Fibroblast of lung (primary cell): Measurements from ENCODE around the gene EDN2. TPM values are rescaled to one million over a fixed set of nuclear protein-coding genes. Genes with fewer than 3 reads are reported as not detected.

Experiments
- DNase-seq, 2 donors: peaks; one replicate each; pipeline versions ENCODE4 v3.0.0 to v3.0.0-alpha.2; 2010; ENCODE audit warnings: low read depth in 2 of 2
- H2AFZ ChIP-seq: 2 replicates; pipeline ENCODE4 v1.5.1; 2012; ENCODE audit warnings: low read length, control low read depth, inconsistent platforms
- H3K27ac ChIP-seq: 2 replicates; pipeline ENCODE4 v1.5.1; 2011; ENCODE audit warnings: low read length, control low read depth; ENCODE audit not compliant: insufficient read depth
- H3K27me3 ChIP-seq: 2 replicates; pipeline ENCODE4 v1.5.1; 2011; ENCODE audit warnings: mild to moderate bottlenecking, low read length; ENCODE audit not compliant: control insufficient read depth, insufficient read depth
- H3K36me3 ChIP-seq: 2 replicates; pipeline ENCODE4 v1.5.1; 2011; ENCODE audit warnings: low read length; ENCODE audit not compliant: control insufficient read depth, insufficient read depth
- H3K4me1 ChIP-seq: 2 replicates; pipeline ENCODE4 v1.5.1; 2011; ENCODE audit warnings: low read length; ENCODE audit not compliant: control insufficient read depth, insufficient read depth; ENCODE audit errors: extremely low read depth
- H3K4me2 ChIP-seq: 2 replicates; pipeline ENCODE4 v1.5.1; 2011; ENCODE audit warnings: low read length, control low read depth; ENCODE audit not compliant: insufficient read depth; ENCODE audit errors: extremely low read depth
- H3K4me3 ChIP-seq, 4 experiments: fragments of 200-600 bp in 1 of 4; sonication (generic) in 1 of 4; replicated peaks in 1 of 4; 2 replicates each; pipeline ENCODE4 v1.5.1; 2011 to 2016; ENCODE audit warnings: low read length in 4 of 4, low read depth in 3 of 4, mild to moderate bottlenecking in 3 of 4, control low read depth in 2 of 4, inconsistent platforms in 1 of 4, mixed read lengths in 1 of 4; ENCODE audit not compliant: insufficient read depth in 1 of 4; ENCODE audit errors: control extremely low read depth in 1 of 4
- H3K79me2 ChIP-seq: 2 replicates; pipeline ENCODE4 v1.5.1; 2012; ENCODE audit warnings: mild to moderate bottlenecking, low read length, inconsistent platforms; ENCODE audit not compliant: control insufficient read depth, insufficient read depth
- H3K9ac ChIP-seq: 2 replicates; pipeline ENCODE4 v1.5.1; 2011; ENCODE audit warnings: mild to moderate bottlenecking, low read length, control low read depth; ENCODE audit not compliant: insufficient read depth
- H3K9me3 ChIP-seq: 2 replicates; pipeline ENCODE4 v1.5.1; 2012; ENCODE audit warnings: low read depth, low read length; ENCODE audit not compliant: control insufficient read depth, insufficient read depth
- H4K20me1 ChIP-seq: 2 replicates; pipeline ENCODE4 v1.5.1; 2011; ENCODE audit warnings: low read length; ENCODE audit not compliant: control insufficient read depth, insufficient read depth; ENCODE audit errors: extremely low read depth
- CTCF ChIP-seq, 2 donors: IDR thresholded peaks in 1 of 2; conservative IDR thresholded peaks in 1 of 2; 1 replicate in 1 of 2; 2 replicates in 1 of 2; pipeline ENCODE4 v1.5.1; 2011 to 2012; ENCODE audit warnings: low read length in 2 of 2, control low read depth in 1 of 2, inconsistent platforms in 1 of 2, low read depth in 1 of 2, mild to moderate bottlenecking in 1 of 2
- EZH2 ChIP-seq: IDR thresholded peaks from 2 replicates; pipeline ENCODE4 v1.5.1; 2012; ENCODE audit warnings: low read length, control low read depth, mild to moderate bottlenecking; ENCODE audit errors: missing control alignments
- polyA plus RNA-seq, 2 donors: library from polyadenylated mRNA; depleted of rRNA in 1 of 2; stranded (reverse) in 1 of 2; unstranded in 1 of 2; fragments of >200 nt; gene quantifications; 2 replicates each; pipeline ENCODE4 v1.2.1, GENCODE V29; 2011 to 2012; ENCODE audit warnings: missing spikeins in 1 of 2
- total RNA-seq: library from RNA; depleted of rRNA; stranded (reverse); fragments of >200 nt; gene quantifications from 2 replicates; pipeline ENCODE4 v1.2.1, GENCODE V29; 2014

The EDN2 gene
- total and polyA plus RNA-seq, 2 donors (not counting 1 experiment from before 2014, with no cell fraction given): not detected

- Histone ChIP-seq H2AFZ (no peak overlapping the region), H3K4me1 (no peaks in the 10 kb centered on the region), H3K9ac (no peak overlapping the region), H3K27me3 (no peaks in the 10 kb centered on the region), H3K4me3 (no peak overlapping the region), H3K27ac (no peak overlapping the region), H3K36me3 (no peaks in the 10 kb centered on the region), H3K4me2 (no peak overlapping the region), H3K79me2 (no peaks in the 10 kb centered on the region), H3K9me3 (no peaks in the 10 kb centered on the region), H4K20me1 (no peaks in the 10 kb centered on the region)
- TF ChIP-seq CTCF (conservative IDR thresholded peaks at IDR 0.05 in 1 of 2, IDR thresholded peaks at IDR 0.05 in 1 of 2; ENCODE audit: low read depth in 1 of 2, low read length in 2 of 2): no peak
- TF ChIP-seq EZH2: no peak
- DNase-seq: no peak
Observed at GRCh38 chr1:41519667-41520066, 35.2 kb upstream of the EDN2 start.

- H3K4me2 ChIP-seq: no peak overlapping the region
- TF ChIP-seq EZH2 (no peak), CTCF (conservative IDR thresholded peaks at IDR 0.05 in 1 of 2, IDR thresholded peaks at IDR 0.05 in 1 of 2; ENCODE audit: low read depth in 1 of 2, low read length in 2 of 2) (no peak)
- H2AFZ ChIP-seq: no peak overlapping the region
- no peak overlapping the region for H3K4me3 ChIP-seq
- no peak overlapping the region for H3K9ac ChIP-seq
- no peaks in the 10 kb centered on the region for H4K20me1 ChIP-seq
- no peaks in the 10 kb centered on the region for H3K9me3 ChIP-seq
- H3K4me1 ChIP-seq: no peaks in the 10 kb centered on the region
- no peaks in the 10 kb centered on the region for H3K79me2 ChIP-seq
- H3K27me3 ChIP-seq: no peaks in the 10 kb centered on the region
- H3K36me3 ChIP-seq: no peaks in the 10 kb centered on the region
- DNase-seq: no peak
- H3K27ac ChIP-seq: no peak overlapping the region
Observed at GRCh38 chr1:41518471-41518870, 34.0 kb upstream of the EDN2 start.

DNA sequence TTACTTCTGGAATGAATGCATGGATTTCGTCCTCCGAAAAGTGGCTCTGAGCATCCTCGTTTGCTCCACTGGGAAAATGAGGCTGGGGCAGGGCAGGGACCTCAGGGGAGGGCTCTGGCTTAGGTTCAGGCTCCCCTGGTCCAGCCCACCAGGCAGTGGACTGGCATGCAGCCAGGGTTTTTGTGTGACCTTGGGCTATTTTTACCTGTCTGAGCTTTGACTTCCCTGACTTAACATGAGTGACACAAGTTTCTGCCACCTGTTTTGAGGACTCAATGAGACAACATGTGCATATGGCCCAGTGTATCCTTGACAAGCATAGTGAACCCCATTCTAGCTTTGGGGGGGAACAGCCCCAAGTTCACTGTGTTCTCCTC lies 32.6 kb upstream of the EDN2 start:
- no peaks in the 10 kb centered on the region for H3K27me3 ChIP-seq
- H3K27ac ChIP-seq: no peak overlapping the region
- H3K79me2 ChIP-seq: no peaks in the 10 kb centered on the region
- H2AFZ ChIP-seq: no peak overlapping the region
- no peaks in the 10 kb centered on the region for H4K20me1 ChIP-seq
- H3K9ac ChIP-seq: no peak overlapping the region
- H3K9me3 ChIP-seq: no peaks in the 10 kb centered on the region
- no peaks in the 10 kb centered on the region for H3K4me1 ChIP-seq
- DNase-seq: no peak
- H3K4me3 ChIP-seq: no peak overlapping the region
- H3K4me2 ChIP-seq: no peak overlapping the region
- H3K36me3 ChIP-seq: no peaks in the 10 kb centered on the region
- TF ChIP-seq EZH2 (no peak), CTCF (conservative IDR thresholded peaks at IDR 0.05 in 1 of 2, IDR thresholded peaks at IDR 0.05 in 1 of 2; ENCODE audit: low read depth in 1 of 2, low read length in 2 of 2) (no peak)
